HepG2 (cell line): ENCODE results near the gene KLF15. TPM values are rescaled to one million over a fixed set of nuclear protein-coding genes. Genes with fewer than 3 reads are reported as not detected.

Experiments used
- ATAC-seq: fragments of 200-7000 bp; cut with Tn5 transposase; 3 replicates; pipeline ENCODE4 v1.9.1; 2020; ENCODE audit warnings: mild to moderate bottlenecking, moderate library complexity
- BruUV-seq: library from RNA; stranded (reverse); fragments of 400-500 nt; replicated peaks from 2 replicates; lab custom pipeline; 2021; lab: Mats Ljungman, UMichigan
- CTCF ChIA-PET: fragments of 300-600 bp; formaldehyde crosslinking; extraction: SDS; loops from one replicate; lab custom pipeline; 2021; ENCODE audit warnings: low total read pairs, inconsistent platforms, low intra/inter-chr PET ratio; lab: Yijun Ruan, JAX
- POLR2A ChIA-PET: fragments of 350-600 bp; sonication (Branson Sonifier 250); formaldehyde crosslinking; loops from one replicate; lab custom pipeline; 2020; ENCODE audit warnings: antibody characterized with exemption, inconsistent platforms; lab: Yijun Ruan, JAX
- DNase-seq: peaks from one replicate; pipeline ENCODE4 v3.0.0-alpha.2; 2015; ENCODE audit warnings: low spot score
- FAIRE-seq: peaks from 3 replicates; lab custom pipeline; 2011; peaks lifted over from hg19 to GRCh38; lab: Jason Lieb, UNC
- H2AFZ ChIP-seq: one replicate; pipeline ENCODE4 v1.6.1; 2011; ENCODE audit warnings: low read length, inconsistent platforms
- H3K27ac ChIP-seq: fragments of 300-600 bp; 3 replicates; pipeline ENCODE4 v1.8.0; 2011; ENCODE audit warnings: mixed run types, mild to moderate bottlenecking, mixed read lengths, low read length, inconsistent platforms; ENCODE audit not compliant: insufficient read depth; ENCODE audit errors: extremely low read length
- H3K27me3 ChIP-seq, 2 experiments: fragments of 200-600 bp in 1 of 2; 2 replicates in 1 of 2; 3 replicates in 1 of 2; pipeline versions ENCODE4 v1.6.0 to v1.8.0; 2011; ENCODE audit warnings: low read length in 2 of 2, mild to moderate bottlenecking in 2 of 2, moderate library complexity in 2 of 2, inconsistent platforms in 1 of 2; ENCODE audit not compliant: insufficient read depth in 2 of 2, control insufficient read depth in 1 of 2
- H3K36me3 ChIP-seq, 2 experiments: fragments of 200-600 bp in 1 of 2; replicated peaks in 1 of 2; 2 replicates in 1 of 2; 3 replicates in 1 of 2; pipeline versions ENCODE4 v1.5.1 to v1.8.0; 2011; ENCODE audit warnings: low read length in 2 of 2, inconsistent platforms in 1 of 2; ENCODE audit not compliant: insufficient read depth in 2 of 2, control insufficient read depth in 1 of 2
- H3K4me1 ChIP-seq: 2 replicates; pipeline ENCODE4 v1.5.1; 2012; ENCODE audit warnings: low read length, inconsistent platforms; ENCODE audit not compliant: insufficient read depth
- H3K4me2 ChIP-seq: 2 replicates; pipeline ENCODE4 v1.6.0; 2011; ENCODE audit warnings: low read depth, low read length, inconsistent platforms
- H3K4me3 ChIP-seq, 3 experiments: fragments of 200-600 bp in 1 of 3; sonication (generic), shearing (Covaris generic) in 1 of 3; replicated peaks in 1 of 3; 2 replicates each; pipeline ENCODE4 v1.5.1; 2011 to 2016; ENCODE audit warnings: low read length in 3 of 3, inconsistent platforms in 2 of 3, low read depth in 2 of 3, mild to moderate bottlenecking in 2 of 3, control low read depth in 1 of 3, mixed read lengths in 1 of 3; ENCODE audit not compliant: insufficient read depth in 1 of 3
- H3K79me2 ChIP-seq: one replicate; pipeline ENCODE4 v1.6.1; 2011; ENCODE audit warnings: low read length, inconsistent platforms; ENCODE audit not compliant: insufficient read depth
- H3K9ac ChIP-seq: 2 replicates; pipeline ENCODE4 v1.6.0; 2011; ENCODE audit warnings: mild to moderate bottlenecking, low read depth, low read length, inconsistent platforms; ENCODE audit not compliant: insufficient read depth
- H3K9me3 ChIP-seq: 2 replicates; pipeline ENCODE4 v1.5.1; 2012; ENCODE audit warnings: mild to moderate bottlenecking, low read length
- H4K20me1 ChIP-seq: 2 replicates; pipeline ENCODE4 v1.6.0; 2011; ENCODE audit warnings: inconsistent platforms, mild to moderate bottlenecking, low read length, moderate library complexity; ENCODE audit not compliant: insufficient read depth
- CCDC6 ChIP-seq: sonication (generic); formaldehyde crosslinking; IDR thresholded peaks from 2 replicates; pipeline ENCODE4 v1.8.1; 2022; ENCODE audit warnings: mild to moderate bottlenecking, missing genetic modification reagents, moderate library complexity
- GABPB1 ChIP-seq: IDR thresholded peaks from 2 replicates; pipeline ENCODE4 v1.6.1; 2016; ENCODE audit warnings: mild to moderate bottlenecking, missing genetic modification reagents, moderate library complexity, missing compliant biosample characterization
- GPN1 ChIP-seq: sonication (generic); formaldehyde crosslinking; IDR thresholded peaks from 2 replicates; pipeline ENCODE4 v1.5.1; 2020; ENCODE audit warnings: missing genetic modification reagents, borderline replicate concordance
- MAFF ChIP-seq: IDR thresholded peaks from 2 replicates; pipeline ENCODE4 v1.6.1; 2011; ENCODE audit warnings: low read depth, low read length, improper control_type of control experiment
- MYC ChIP-seq: sonication (generic); formaldehyde crosslinking; IDR thresholded peaks from 2 replicates; pipeline ENCODE4 v1.9.0; 2021; ENCODE audit warnings: missing genetic modification reagents, borderline replicate concordance
- NFIB ChIP-seq: sonication (generic); formaldehyde crosslinking; IDR thresholded peaks from 2 replicates; pipeline ENCODE4 v1.9.0; 2021; ENCODE audit warnings: missing genetic modification reagents, mild to moderate bottlenecking, borderline replicate concordance
- POLR2AphosphoS2 ChIP-seq: IDR thresholded peaks from 2 replicates; pipeline ENCODE4 v1.6.1; 2011; ENCODE audit warnings: low read depth, low read length, improper control_type of control experiment
- RARA ChIP-seq: IDR thresholded peaks from 2 replicates; pipeline ENCODE4 v1.6.1; 2016; ENCODE audit warnings: missing genetic modification reagents, missing compliant biosample characterization
- SMC3 ChIP-seq: IDR thresholded peaks from 2 replicates; pipeline ENCODE4 v1.6.1; 2011; ENCODE audit warnings: low read length, improper control_type of control experiment
- TARDBP ChIP-seq: sonication (generic); formaldehyde crosslinking; IDR thresholded peaks from 2 replicates; pipeline ENCODE4 v1.8.0; 2022; ENCODE audit warnings: mild to moderate bottlenecking, missing genetic modification reagents
- WIZ ChIP-seq: sonication (generic); formaldehyde crosslinking; IDR thresholded peaks from 2 replicates; pipeline ENCODE4 v1.5.1; 2020; ENCODE audit warnings: mild to moderate bottlenecking, missing genetic modification reagents
- YY1 ChIP-seq: IDR thresholded peaks from 2 replicates; pipeline ENCODE4 v1.6.1; 2011; ENCODE audit warnings: low read length, low read depth, moderate library complexity, mild to moderate bottlenecking; ENCODE audit not compliant: insufficient read depth, insufficient replicate concordance
- ZNF34 ChIP-seq: sonication (generic); formaldehyde crosslinking; IDR thresholded peaks from 2 replicates; pipeline ENCODE4 v1.4.0; 2020; ENCODE audit warnings: mild to moderate bottlenecking, missing genetic modification reagents, borderline replicate concordance
- ZNF746 ChIP-seq: sonication (generic); formaldehyde crosslinking; IDR thresholded peaks from 2 replicates; pipeline ENCODE4 v1.8.0; 2022; ENCODE audit warnings: mild to moderate bottlenecking, missing genetic modification reagents
- ZNF891 ChIP-seq: sonication (generic); formaldehyde crosslinking; IDR thresholded peaks from 2 replicates; pipeline ENCODE4 v1.5.0; 2020; ENCODE audit warnings: mild to moderate bottlenecking, missing genetic modification reagents
- WGBS: methylation state at CpG from one replicate; pipeline ENCODE4 v1.1.6; 2017; ENCODE audit warnings: low lambda C conversion rate; 5-methylcytosine and 5-hydroxymethylcytosine counted together
- in situ Hi-C: cut with HindIII; loops from 2 replicates; pipeline ENCODE4 v1.10.0; 2017; ENCODE audit warnings: low pct_unique_long_range_greater_than_20kb; ENCODE audit not compliant: extremely low pct_ligation_motif_present
- intact Hi-C: fragments of 100-400 bp; cut with micrococcal nuclease; formaldehyde crosslinking; loops from one replicate; pipeline ENCODE4 v1.10.0; 2022; ENCODE audit not compliant: unreplicated experiment
- polyA plus RNA-seq, 8 experiments: library from polyadenylated mRNA; depleted of rRNA in 3 of 8; stranded (reverse) in 7 of 8; unstranded in 1 of 8; fragments of >200 nt; fragmentation: Illumina TruSeq in 4 of 8; extraction: Trizol in 4 of 8; gene quantifications; 2 replicates each; pipeline versions ENCODE4 v1.2.1 to v1.2.3, GENCODE V29; 2011 to 2016; ENCODE audit warnings: low read depth in 4 of 8, missing spikeins in 1 of 8, mixed read lengths in 1 of 8; ENCODE audit not compliant: insufficient read depth in 1 of 8
- total RNA-seq, 5 experiments: library from RNA; depleted of rRNA; stranded (reverse); fragments of >200 nt; fragmentation: Illumina TruSeq; extraction: Trizol; gene quantifications; 2 replicates each; pipeline ENCODE4 v1.2.3, GENCODE V29; 2016; ENCODE audit warnings: low read depth in 1 of 5
- TF ChIP-seq, protein P1 (sequence below): sonication (generic); formaldehyde crosslinking; IDR thresholded peaks from 2 replicates; pipeline ENCODE4 v1.5.0; 2020; ENCODE audit warnings: mild to moderate bottlenecking, missing genetic modification reagents, moderate library complexity
- TF ChIP-seq, protein P2 (sequence below): sonication (generic); formaldehyde crosslinking; IDR thresholded peaks from 2 replicates; pipeline ENCODE4 v1.5.0; 2020; ENCODE audit warnings: mild to moderate bottlenecking, missing genetic modification reagents
- TF ChIP-seq, protein P3 (sequence below): fragments of 450-650 bp; IDR thresholded peaks from 2 replicates; pipeline ENCODE4 v1.6.1; 2016

The KLF15 gene
- total and polyA plus RNA-seq, 2 of the 13 experiments (the other 11 are each of a cell fraction or from before 2014, with no cell fraction given) = 7.1 to 7.8 TPM

DNA sequence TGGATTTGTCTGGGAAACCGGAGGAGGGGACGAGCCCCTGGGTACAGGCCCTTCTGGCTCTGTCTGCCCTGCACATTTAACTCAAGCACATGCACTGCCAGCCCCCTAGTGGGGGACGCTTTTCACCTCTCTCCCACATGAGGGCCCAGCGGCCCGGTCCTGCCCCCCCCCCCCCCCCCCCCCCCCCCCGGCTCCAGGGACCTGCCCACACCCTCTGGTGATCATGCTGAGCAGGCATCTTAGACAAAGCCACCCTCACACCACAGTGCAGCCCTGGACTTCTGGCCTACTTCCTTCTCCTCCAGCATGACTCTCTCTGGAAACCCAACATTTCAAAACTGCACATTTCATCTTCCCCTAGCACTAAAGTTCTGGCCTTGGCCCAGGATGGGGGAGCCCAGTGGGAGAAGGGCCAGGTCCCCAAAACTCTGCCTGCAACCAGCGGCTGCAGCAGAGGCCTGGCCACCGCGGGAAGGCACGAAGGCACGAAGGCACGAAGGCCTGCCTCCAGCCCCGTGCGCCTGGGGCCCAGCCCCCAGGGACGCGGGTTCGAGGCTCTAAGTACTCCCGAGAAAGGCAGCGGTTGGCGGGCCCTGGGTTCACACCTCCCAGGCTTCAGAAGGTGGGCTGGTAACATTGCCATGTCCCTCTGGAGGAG, 14.1 kb downstream of the KLF15 start (continued):
- TF ChIP-seq ZNF746 (CRISPR knock-in tag) (no peak), SMC3 (no peak), YY1 (no peak), MAFF (peak; percentile 8; the same call in 1 of the 2 replicates), MYC (CRISPR knock-in tag) (no peak)
- TF ChIP-seq, protein P1, sequence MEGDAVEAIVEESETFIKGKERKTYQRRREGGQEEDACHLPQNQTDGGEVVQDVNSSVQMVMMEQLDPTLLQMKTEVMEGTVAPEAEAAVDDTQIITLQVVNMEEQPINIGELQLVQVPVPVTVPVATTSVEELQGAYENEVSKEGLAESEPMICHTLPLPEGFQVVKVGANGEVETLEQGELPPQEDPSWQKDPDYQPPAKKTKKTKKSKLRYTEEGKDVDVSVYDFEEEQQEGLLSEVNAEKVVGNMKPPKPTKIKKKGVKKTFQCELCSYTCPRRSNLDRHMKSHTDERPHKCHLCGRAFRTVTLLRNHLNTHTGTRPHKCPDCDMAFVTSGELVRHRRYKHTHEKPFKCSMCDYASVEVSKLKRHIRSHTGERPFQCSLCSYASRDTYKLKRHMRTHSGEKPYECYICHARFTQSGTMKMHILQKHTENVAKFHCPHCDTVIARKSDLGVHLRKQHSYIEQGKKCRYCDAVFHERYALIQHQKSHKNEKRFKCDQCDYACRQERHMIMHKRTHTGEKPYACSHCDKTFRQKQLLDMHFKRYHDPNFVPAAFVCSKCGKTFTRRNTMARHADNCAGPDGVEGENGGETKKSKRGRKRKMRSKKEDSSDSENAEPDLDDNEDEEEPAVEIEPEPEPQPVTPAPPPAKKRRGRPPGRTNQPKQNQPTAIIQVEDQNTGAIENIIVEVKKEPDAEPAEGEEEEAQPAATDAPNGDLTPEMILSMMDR = peak; percentile 40

DNA sequence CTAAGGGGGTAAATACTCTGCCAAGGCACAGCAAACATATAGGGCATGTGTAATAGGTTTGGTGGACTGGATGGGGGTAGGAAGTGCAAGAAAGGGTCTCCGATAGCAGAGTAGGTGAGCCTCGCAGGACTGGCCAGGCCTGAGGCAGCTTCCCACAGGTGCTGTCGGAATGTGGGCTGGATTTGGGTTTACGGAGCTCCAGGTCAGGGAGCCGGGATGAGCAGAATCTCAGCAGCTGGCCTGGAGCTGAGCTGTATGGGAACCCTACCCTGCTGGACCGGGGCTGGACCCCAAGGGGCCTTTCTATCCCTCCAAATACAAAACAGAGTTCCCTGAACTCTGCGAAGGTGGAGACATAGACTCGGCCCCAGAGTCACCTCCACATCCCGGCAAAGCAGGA, 15.0 kb downstream of the KLF15 start:
- Histone ChIP-seq H4K20me1 (no peaks in the 10 kb centered on the region), H3K4me2 (peak overlapping the region; percentile 77), H3K27me3 (no peaks in the 10 kb centered on the region; a peak in 1 of 5 replicates), H3K9ac (no peak overlapping the region), H3K36me3 (no peaks in the 10 kb centered on the region), H2AFZ (no peak overlapping the region), H3K4me1 (peaks cover 38% of the 10 kb centered on the region), H3K9me3 (no peaks in the 10 kb centered on the region), H3K79me2 (no peaks in the 10 kb centered on the region), H3K27ac (peak overlapping the region; percentile 41), H3K4me3 (no peak overlapping the region)
- DNase-seq = no peak
- in situ Hi-C loops (no loop called here), intact Hi-C loops (loop anchor here (5.0 kb wide), 1 partner anchor 75 kb away; no protein-coding TSS in a partner anchor)
- CTCF ChIA-PET = no interaction called here
- FAIRE-seq = no peak
- TF ChIP-seq NFIB (CRISPR knock-in tag) = no peak
- TF ChIP-seq, protein P2, sequence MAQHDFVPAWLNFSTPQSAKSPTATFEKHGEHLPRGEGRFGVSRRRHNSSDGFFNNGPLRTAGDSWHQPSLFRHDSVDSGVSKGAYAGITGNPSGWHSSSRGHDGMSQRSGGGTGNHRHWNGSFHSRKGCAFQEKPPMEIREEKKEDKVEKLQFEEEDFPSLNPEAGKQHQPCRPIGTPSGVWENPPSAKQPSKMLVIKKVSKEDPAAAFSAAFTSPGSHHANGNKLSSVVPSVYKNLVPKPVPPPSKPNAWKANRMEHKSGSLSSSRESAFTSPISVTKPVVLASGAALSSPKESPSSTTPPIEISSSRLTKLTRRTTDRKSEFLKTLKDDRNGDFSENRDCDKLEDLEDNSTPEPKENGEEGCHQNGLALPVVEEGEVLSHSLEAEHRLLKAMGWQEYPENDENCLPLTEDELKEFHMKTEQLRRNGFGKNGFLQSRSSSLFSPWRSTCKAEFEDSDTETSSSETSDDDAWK (CRISPR knock-in tag) = no peak
- TF ChIP-seq TARDBP (CRISPR knock-in tag) = no peak
- TF ChIP-seq GABPB1 (CRISPR knock-in tag) = no peak
- TF ChIP-seq GPN1 (CRISPR knock-in tag) = no peak
- TF ChIP-seq RARA (CRISPR knock-in tag) = no peak
- no peak for TF ChIP-seq CCDC6 (CRISPR knock-in tag)
- TF ChIP-seq ZNF34 (CRISPR knock-in tag) = no peak
- no peak for TF ChIP-seq ZNF891 (CRISPR knock-in tag)
- TF ChIP-seq POLR2AphosphoS2 = no peak
- TF ChIP-seq, protein P3, sequence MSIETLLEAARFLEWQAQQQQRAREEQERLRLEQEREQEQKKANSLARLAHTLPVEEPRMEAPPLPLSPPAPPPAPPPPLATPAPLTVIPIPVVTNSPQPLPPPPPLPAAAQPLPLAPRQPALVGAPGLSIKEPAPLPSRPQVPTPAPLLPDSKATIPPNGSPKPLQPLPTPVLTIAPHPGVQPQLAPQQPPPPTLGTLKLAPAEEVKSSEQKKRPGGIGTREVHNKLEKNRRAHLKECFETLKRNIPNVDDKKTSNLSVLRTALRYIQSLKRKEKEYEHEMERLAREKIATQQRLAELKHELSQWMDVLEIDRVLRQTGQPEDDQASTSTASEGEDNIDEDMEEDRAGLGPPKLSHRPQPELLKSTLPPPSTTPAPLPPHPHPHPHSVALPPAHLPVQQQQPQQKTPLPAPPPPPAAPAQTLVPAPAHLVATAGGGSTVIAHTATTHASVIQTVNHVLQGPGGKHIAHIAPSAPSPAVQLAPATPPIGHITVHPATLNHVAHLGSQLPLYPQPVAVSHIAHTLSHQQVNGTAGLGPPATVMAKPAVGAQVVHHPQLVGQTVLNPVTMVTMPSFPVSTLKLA = no peak
- no peak for TF ChIP-seq WIZ
- POLR2A ChIA-PET = interaction anchor here (1.1 kb wide), 1 partner anchor 11 kb away, joined by 3 read pairs; no protein-coding TSS in a partner anchor
- BruUV-seq = no TSS peak
- no peak; the same call in 2 of the 3 replicates for ATAC-seq
- 78% methylated on average over 6 of the region's 9 CpGs for WGBS
